Muscle layer of duodenum (tissue), 2 donors: Measurements from ENCODE around the gene PLEKHA6.

Experiments used
- H3K27ac ChIP-seq: one replicate; pipeline ENCODE4 v1.7.0; 2013; ENCODE audit warnings: mild to moderate bottlenecking, low read length
- H3K27me3 ChIP-seq: one replicate; pipeline ENCODE4 v1.7.0; 2013; ENCODE audit warnings: low read depth, mild to moderate bottlenecking, control low read depth, low read length
- H3K36me3 ChIP-seq, 2 donors: one replicate each; pipeline ENCODE4 v1.7.0; 2013; ENCODE audit warnings: low read length in 2 of 2, control low read depth in 1 of 2, mild to moderate bottlenecking in 1 of 2; ENCODE audit not compliant: insufficient read depth in 2 of 2, control insufficient read depth in 1 of 2
- H3K4me1 ChIP-seq, 2 donors: one replicate each; pipeline ENCODE4 v1.7.0; 2013; ENCODE audit warnings: low read length in 2 of 2, mild to moderate bottlenecking in 2 of 2, control low read depth in 1 of 2, moderate library complexity in 1 of 2; ENCODE audit not compliant: insufficient read depth in 2 of 2, control insufficient read depth in 1 of 2
- H3K4me3 ChIP-seq, 2 donors: one replicate each; pipeline ENCODE4 v1.7.0; 2013; ENCODE audit warnings: low read length in 2 of 2, low read depth in 1 of 2, mild to moderate bottlenecking in 1 of 2
- H3K9me3 ChIP-seq, 2 donors: one replicate each; pipeline ENCODE4 v1.7.0; 2013; ENCODE audit warnings: low read length in 2 of 2, control low read depth in 1 of 2, mild to moderate bottlenecking in 1 of 2; ENCODE audit not compliant: control insufficient read depth in 1 of 2
- donor health status: healthy.

Gene PLEKHA6

DNA sequence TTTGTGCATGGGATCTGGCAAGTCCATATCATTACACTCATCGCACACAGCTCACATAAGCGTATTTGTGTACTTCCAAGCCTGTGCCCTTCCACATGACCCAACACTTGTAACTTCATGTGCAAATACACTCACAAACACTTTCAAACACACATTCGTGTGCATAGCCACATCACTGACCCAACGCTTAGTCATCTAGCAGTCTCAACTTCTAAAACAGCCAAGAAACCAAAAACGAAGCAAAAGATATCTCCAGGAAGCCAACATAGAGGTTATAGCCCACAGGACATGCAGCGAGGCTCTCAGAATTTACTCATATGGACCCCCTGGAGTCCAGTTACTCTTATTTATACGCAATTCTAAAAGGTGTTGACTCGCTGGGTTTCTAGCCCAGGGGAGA lies 135.1 kb downstream of the PLEKHA6 start:
- H3K9me3 ChIP-seq, result no peaks in the 10 kb centered on the region
- H3K27ac ChIP-seq, result no peak overlapping the region
- no peak overlapping the region for H3K4me3 ChIP-seq
- H3K4me1 ChIP-seq, result peaks cover 0 to 4% of the 10 kb centered on the region in 2 donors
- no peaks in the 10 kb centered on the region for H3K27me3 ChIP-seq
- H3K36me3 ChIP-seq, result peaks cover 0 to 5% of the 10 kb centered on the region in 2 donors

DNA sequence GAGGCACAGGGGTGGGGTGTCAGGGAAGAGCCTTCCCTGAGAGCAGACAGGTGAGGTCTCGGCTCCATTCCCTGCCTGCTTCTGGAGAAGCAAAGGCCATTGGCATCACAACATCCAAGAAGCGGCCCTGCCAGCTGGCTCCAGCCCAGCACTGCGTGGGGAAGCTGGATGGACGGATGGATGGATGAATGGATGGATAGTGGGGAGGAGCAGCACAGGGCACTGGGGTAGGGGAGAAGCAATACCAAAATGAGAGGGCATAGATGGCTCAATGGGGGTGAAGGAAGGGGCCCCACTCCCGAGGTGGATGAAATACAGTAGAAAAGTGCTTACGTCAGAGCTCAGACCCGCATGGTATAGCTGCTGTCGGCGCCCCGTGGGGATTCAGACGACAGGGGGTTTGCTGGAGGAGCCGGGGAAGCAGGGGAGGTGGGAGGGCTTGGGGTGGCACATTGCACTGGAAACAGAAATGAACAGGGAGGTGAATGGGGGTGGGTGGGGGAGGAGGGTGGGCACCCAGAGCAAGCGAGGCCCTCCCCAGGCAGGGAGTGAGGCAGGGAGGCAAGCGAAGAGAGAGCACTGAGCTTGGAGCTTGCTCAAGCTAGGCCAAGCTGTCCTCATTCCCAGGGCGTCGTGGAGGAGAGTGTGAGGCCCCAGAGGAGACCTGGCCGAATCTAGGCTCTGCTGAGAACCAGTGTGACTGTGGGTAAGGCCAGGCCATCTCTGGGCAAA lies 136.4 kb downstream of the PLEKHA6 start:
- Histone ChIP-seq H3K36me3 (peaks cover 0 to 5% of the 10 kb centered on the region in 2 donors), H3K4me1 (peaks cover 0 to 4% of the 10 kb centered on the region in 2 donors), H3K27me3 (no peaks in the 10 kb centered on the region), H3K9me3 (no peaks in the 10 kb centered on the region), H3K27ac (no peak overlapping the region), H3K4me3 (no peak overlapping the region)

- no peak overlapping the region for H3K4me3 ChIP-seq
- H3K27me3 ChIP-seq, result no peaks in the 10 kb centered on the region
- H3K4me1 ChIP-seq, result peaks cover 0 to 4% of the 10 kb centered on the region in 2 donors
- peaks cover 0 to 5% of the 10 kb centered on the region in 2 donors for H3K36me3 ChIP-seq
- no peak overlapping the region for H3K27ac ChIP-seq
- no peaks in the 10 kb centered on the region for H3K9me3 ChIP-seq
Measured at GRCh38 chr1:204222764-204223055, 137.0 kb downstream of the PLEKHA6 start.

GRCh38 chr1:204222006-204222763 lies 137.5 kb downstream of the PLEKHA6 start:
- no peak overlapping the region for H3K27ac ChIP-seq
- peaks cover 0 to 4% of the 10 kb centered on the region in 2 donors for H3K4me1 ChIP-seq
- no peaks in the 10 kb centered on the region for H3K27me3 ChIP-seq
- no peaks in the 10 kb centered on the region for H3K9me3 ChIP-seq
- H3K4me3 ChIP-seq, result no peak overlapping the region
- H3K36me3 ChIP-seq, result peaks cover 0 to 5% of the 10 kb centered on the region in 2 donors

DNA sequence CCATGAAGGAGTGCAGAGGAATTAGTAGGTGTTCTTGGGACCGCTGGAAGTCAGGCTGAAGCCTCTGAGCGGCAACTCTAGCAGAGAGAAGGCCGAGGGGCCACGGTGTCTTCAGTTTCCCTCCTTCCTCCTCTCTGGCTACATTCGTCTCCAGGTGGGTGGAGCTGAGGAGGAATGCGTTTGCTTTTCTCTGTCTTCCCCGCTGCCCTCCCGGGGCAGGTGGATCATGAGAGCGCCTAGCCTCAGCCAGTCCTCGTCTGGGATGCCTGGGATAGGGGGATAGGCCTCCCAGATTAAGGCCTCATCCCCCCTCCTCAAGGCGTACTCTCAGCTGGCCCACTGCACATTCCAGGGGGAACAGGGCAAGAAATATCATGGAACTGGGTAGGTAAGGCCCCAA lies 138.5 kb downstream of the PLEKHA6 start:
- peaks cover 0 to 4% of the 10 kb centered on the region in 2 donors for H3K4me1 ChIP-seq
- no peaks in the 10 kb centered on the region for H3K9me3 ChIP-seq
- peaks cover 0 to 5% of the 10 kb centered on the region in 2 donors for H3K36me3 ChIP-seq
- no peaks in the 10 kb centered on the region for H3K27me3 ChIP-seq
- H3K4me3 ChIP-seq, result no peak overlapping the region
- H3K27ac ChIP-seq, result no peak overlapping the region

- Histone ChIP-seq H3K27me3 (no peaks in the 10 kb centered on the region), H3K4me1 (no peaks in the 10 kb centered on the region), H3K9me3 (no peaks in the 10 kb centered on the region), H3K27ac (no peak overlapping the region), H3K36me3 (peaks cover 0 to 5% of the 10 kb centered on the region in 2 donors), H3K4me3 (no peak overlapping the region)
Measured at GRCh38 chr1:204219971-204220616, 139.6 kb downstream of the PLEKHA6 start.

GRCh38 chr1:204218552-204218951 lies 141.2 kb downstream of the PLEKHA6 start:
- no peaks in the 10 kb centered on the region for H3K9me3 ChIP-seq
- H3K4me1 ChIP-seq, result peaks cover 0 to 8% of the 10 kb centered on the region in 2 donors
- no peak overlapping the region for H3K4me3 ChIP-seq
- peaks cover 0 to 5% of the 10 kb centered on the region in 2 donors for H3K36me3 ChIP-seq
- peaks cover 3% of the 10 kb centered on the region for H3K27me3 ChIP-seq
- H3K27ac ChIP-seq, result no peak overlapping the region

- H3K4me1 ChIP-seq, result peaks cover 0 to 9% of the 10 kb centered on the region in 2 donors
- H3K27ac ChIP-seq, result no peak overlapping the region
- H3K36me3 ChIP-seq, result peaks cover 0 to 5% of the 10 kb centered on the region in 2 donors
- H3K4me3 ChIP-seq, result no peak overlapping the region
- no peaks in the 10 kb centered on the region for H3K9me3 ChIP-seq
- H3K27me3 ChIP-seq, result peaks cover 3% of the 10 kb centered on the region
Measured at GRCh38 chr1:204217648-204218000, 142.1 kb downstream of the PLEKHA6 start.

- no peaks in the 10 kb centered on the region for H3K9me3 ChIP-seq
- peaks cover 0 to 2% of the 10 kb centered on the region in 2 donors for H3K36me3 ChIP-seq
- H3K4me1 ChIP-seq, result peaks cover 0 to 9% of the 10 kb centered on the region in 2 donors
- no peak overlapping the region for H3K4me3 ChIP-seq
- peaks cover 3% of the 10 kb centered on the region for H3K27me3 ChIP-seq
- H3K27ac ChIP-seq, result no peak overlapping the region
Measured at GRCh38 chr1:204216880-204217647, 142.7 kb downstream of the PLEKHA6 start.

DNA sequence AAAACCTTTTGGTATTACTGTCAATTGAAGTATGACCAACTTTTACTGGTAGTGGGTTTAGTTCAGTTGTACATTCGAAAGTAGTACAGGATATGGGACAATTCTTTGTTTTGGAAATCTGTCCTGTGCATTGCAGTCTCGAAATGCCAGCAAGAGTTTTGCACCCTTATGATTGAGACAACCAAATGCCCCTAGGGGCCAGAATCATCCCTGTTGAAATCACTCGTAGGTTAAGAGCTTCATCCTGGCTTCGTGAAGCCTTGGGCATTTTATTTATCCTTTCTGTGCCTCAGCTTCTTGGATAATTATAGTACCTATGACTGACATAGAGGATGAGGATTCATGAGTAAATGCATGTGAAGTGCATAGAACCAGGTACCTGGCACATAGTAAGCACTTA lies 143.5 kb downstream of the PLEKHA6 start:
- H3K4me1 ChIP-seq, result peaks cover 0 to 9% of the 10 kb centered on the region in 2 donors
- no peaks in the 10 kb centered on the region for H3K9me3 ChIP-seq
- H3K27ac ChIP-seq, result no peak overlapping the region
- peaks cover 3% of the 10 kb centered on the region for H3K27me3 ChIP-seq
- no peaks in the 10 kb centered on the region for H3K36me3 ChIP-seq
- no peak overlapping the region for H3K4me3 ChIP-seq
